PC-3 (cell line): ENCODE data around the gene RTP5. TPM values are rescaled to one million over a fixed set of nuclear protein-coding genes. Genes with fewer than 3 reads are reported as not detected.

ENCODE experiments used
- ATAC-seq: fragments of 200-7000 bp; cut with Tn5 transposase; 2 replicates; pipeline ENCODE4 v1.9.1; 2020; ENCODE audit warnings: mild to moderate bottlenecking, moderate library complexity
- BruUV-seq: library from RNA; stranded (reverse); fragments of 400-500 nt; replicated peaks from 2 replicates; lab custom pipeline; 2021; lab: Mats Ljungman, UMichigan
- CTCF ChIA-PET: fragments of 300-600 bp; sonication (Branson Sonifier 250); formaldehyde crosslinking; loops from one replicate; lab custom pipeline; 2022; ENCODE audit warnings: antibody characterized with exemption; lab: Charles Lee
- POLR2A ChIA-PET: fragments of 300-600 bp; sonication (Branson Sonifier 250); formaldehyde crosslinking; loops from one replicate; lab custom pipeline; 2022; ENCODE audit warnings: antibody characterized with exemption; ENCODE audit not compliant: unreplicated experiment; lab: Charles Lee
- DNase-seq: peaks from one replicate; pipeline ENCODE4 v3.0.0-alpha.2; 2015
- H2AFZ ChIP-seq: fragments of 300-600 bp; sonication (generic); 2 replicates; pipeline ENCODE4 v1.6.0; 2016; ENCODE audit warnings: antibody characterized with exemption, low read length
- H3F3A ChIP-seq: fragments of 300-600 bp; sonication (generic); one replicate; pipeline ENCODE4 v1.6.0; 2017; ENCODE audit warnings: antibody characterized with exemption, low read length, control low read depth, mild to moderate bottlenecking; ENCODE audit not compliant: unreplicated experiment
- H3K27ac ChIP-seq: fragments of 300-600 bp; sonication (generic); 2 replicates; pipeline ENCODE4 v1.5.1; 2016; ENCODE audit warnings: mild to moderate bottlenecking, low read length
- H3K27me3 ChIP-seq: fragments of 300-600 bp; sonication (generic); 2 replicates; pipeline ENCODE4 v1.6.1; 2016; ENCODE audit warnings: low read length, mixed read lengths
- H3K36me3 ChIP-seq: fragments of 300-600 bp; sonication (generic); 2 replicates; pipeline ENCODE4 v1.6.1; 2016; ENCODE audit warnings: low read depth, mixed run types, low read length, mixed read lengths
- H3K4me1 ChIP-seq: fragments of 300-600 bp; sonication (generic); 2 replicates; pipeline ENCODE4 v1.5.1; 2016; ENCODE audit warnings: low read length; ENCODE audit not compliant: insufficient read depth
- H3K4me2 ChIP-seq: fragments of 300-600 bp; sonication (generic); 2 replicates; pipeline ENCODE4 v1.6.0; 2016; ENCODE audit warnings: low read length
- H3K4me3 ChIP-seq: fragments of 300-600 bp; sonication (generic); 2 replicates; pipeline ENCODE4 v1.5.1; 2016; ENCODE audit warnings: mild to moderate bottlenecking, low read length, mixed read lengths
- H3K79me2 ChIP-seq: fragments of 300-600 bp; sonication (generic); 2 replicates; pipeline ENCODE4 v1.6.1; 2017; ENCODE audit warnings: low read length, mixed read lengths
- H3K9ac ChIP-seq: fragments of 300-600 bp; sonication (generic); 2 replicates; pipeline ENCODE4 v1.6.0; 2016; ENCODE audit warnings: mild to moderate bottlenecking, low read length
- H3K9me2 ChIP-seq: fragments of 300-600 bp; sonication (generic); replicated peaks from 2 replicates; pipeline ENCODE4 v1.6.1; 2016; ENCODE audit warnings: mixed run types, low read length, mixed read lengths
- H3K9me3 ChIP-seq: fragments of 300-600 bp; sonication (generic); 2 replicates; pipeline ENCODE4 v1.6.1; 2016; ENCODE audit warnings: low read length, mixed read lengths
- H4K20me1 ChIP-seq: fragments of 300-600 bp; sonication (generic); 2 replicates; pipeline ENCODE4 v1.6.1; 2016; ENCODE audit warnings: low read length, mixed read lengths
- EZH2 ChIP-seq: fragments of 300-600 bp; sonication (generic); IDR thresholded peaks from one replicate; pipeline ENCODE4 v1.6.1; 2017; ENCODE audit warnings: antibody characterized with exemption, mild to moderate bottlenecking, low read length; ENCODE audit not compliant: unreplicated experiment
- EZH2phosphoT487 ChIP-seq: fragments of 300-600 bp; sonication (generic); IDR thresholded peaks from 2 replicates; pipeline ENCODE4 v1.6.1; 2018; ENCODE audit warnings: mild to moderate bottlenecking, antibody characterized with exemption, low read length, borderline replicate concordance
- intact Hi-C: fragments of 100-400 bp; cut with micrococcal nuclease; formaldehyde crosslinking; loops from 2 replicates; pipeline ENCODE4 v1.9.0; 2023
- total RNA-seq: library from RNA; depleted of rRNA; stranded (reverse); fragments of >200 nt; gene quantifications from 2 replicates; pipeline ENCODE4 v1.2.3, GENCODE V29; 2014
- TF ChIP-seq, protein P1 (sequence below): fragments of 300-600 bp; sonication (generic); conservative IDR thresholded peaks from 2 replicates; pipeline ENCODE4 v1.5.1; 2017; ENCODE audit warnings: antibody characterized with exemption, low read depth, mild to moderate bottlenecking, low read length

The RTP5 gene
- total RNA-seq, 1 experiment from 2014 or later = not detected

DNA sequence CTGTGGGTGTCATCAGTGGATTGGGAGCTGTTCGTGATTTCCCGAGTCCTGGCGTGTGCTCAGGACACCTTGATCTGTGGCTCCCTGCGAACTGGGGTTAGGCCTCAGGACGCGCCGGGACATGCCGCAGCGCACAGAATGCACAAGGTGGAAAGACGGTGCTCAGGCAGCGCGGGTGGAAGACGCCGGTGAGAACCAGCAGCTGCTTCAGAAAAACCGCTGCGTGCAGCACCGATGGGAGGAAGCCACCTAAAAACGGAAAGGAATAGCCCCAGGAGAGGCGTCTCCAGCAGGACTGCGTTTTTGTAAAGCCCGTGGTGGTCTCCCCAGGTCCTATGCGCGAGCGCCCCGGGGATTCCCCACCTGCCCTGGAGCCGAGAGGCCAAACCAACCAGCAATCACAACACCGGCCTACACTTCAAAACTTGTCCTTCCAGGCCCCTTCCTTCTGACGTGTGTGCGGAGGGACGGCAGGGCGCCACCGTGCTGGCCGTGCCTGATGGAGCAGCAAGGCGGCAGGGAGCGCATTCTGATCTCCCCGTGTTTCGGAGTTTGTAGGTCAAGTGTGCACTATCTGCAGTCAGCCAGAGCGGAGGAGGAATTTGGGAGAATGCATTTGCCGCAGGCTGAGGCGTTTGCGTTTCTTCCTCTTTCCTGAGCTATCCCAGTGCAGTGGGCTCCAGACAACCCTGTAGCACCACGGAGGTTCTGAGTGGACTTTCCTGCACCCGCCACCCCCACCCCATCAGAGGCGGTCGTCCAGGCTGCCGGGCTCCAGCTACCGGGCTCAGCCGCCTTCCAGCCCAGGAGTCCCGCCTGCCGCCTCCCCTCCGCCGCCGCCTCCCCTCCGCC is 32.2 kb downstream of the RTP5 start:
- no peaks in the 10 kb centered on the region for H3K9me2 ChIP-seq
- H3K79me2 ChIP-seq = no peaks in the 10 kb centered on the region
- H3K4me3 ChIP-seq = no peak overlapping the region
- H3K27me3 ChIP-seq = no peaks in the 10 kb centered on the region
- no peaks in the 10 kb centered on the region for H4K20me1 ChIP-seq
- no peak overlapping the region for H3K27ac ChIP-seq
- no peaks in the 10 kb centered on the region for H3K4me1 ChIP-seq
- H3K9ac ChIP-seq = no peak overlapping the region
- H3K4me2 ChIP-seq = no peak overlapping the region
- H3K9me3 ChIP-seq = no peaks in the 10 kb centered on the region
- no peaks in the 10 kb centered on the region for H3F3A ChIP-seq
- ChIA-PET CTCF (no interaction called here), POLR2A (no interaction called here)
- H3K36me3 ChIP-seq = no peaks in the 10 kb centered on the region
- no TSS peak for BruUV-seq
- DNase-seq (no peak), ATAC-seq (no peak)
- intact Hi-C loops = no loop called here
- no peak overlapping the region for H2AFZ ChIP-seq
- TF ChIP-seq EZH2 = no peak
- no peak for TF ChIP-seq EZH2phosphoT487

DNA sequence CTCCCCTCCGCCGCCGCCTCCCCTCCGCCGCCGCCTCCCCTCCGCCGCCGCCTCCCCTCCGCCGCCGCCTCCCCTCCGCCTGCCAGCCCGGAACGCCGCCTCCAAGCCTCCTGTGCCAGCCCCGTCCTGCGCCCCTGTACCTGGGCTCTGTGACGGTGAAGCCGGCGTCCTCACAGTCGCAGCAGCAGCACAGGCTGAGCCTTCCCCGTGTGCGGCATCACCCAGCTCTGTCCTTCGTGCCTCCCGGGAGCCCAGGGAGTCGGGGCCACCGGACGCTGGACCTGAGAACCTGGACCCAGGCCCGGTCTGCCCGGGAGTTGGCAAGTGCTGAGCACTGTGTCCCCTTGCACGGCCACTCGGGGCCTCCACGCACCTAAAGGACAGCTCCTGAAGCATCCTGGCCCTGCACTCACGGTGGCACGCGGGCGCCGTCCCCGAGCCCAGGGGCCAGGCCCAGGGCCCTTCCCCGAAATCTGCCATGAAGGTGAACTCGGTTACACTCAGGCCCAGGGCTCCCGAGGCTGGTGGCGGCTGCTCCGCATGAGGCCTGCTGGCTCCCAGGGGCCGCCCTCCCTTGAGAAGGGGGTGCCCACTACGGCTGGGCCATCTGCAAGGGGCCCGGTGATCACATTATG is 32.9 kb downstream of the RTP5 start:
- no peaks in the 10 kb centered on the region for H3K36me3 ChIP-seq
- no peaks in the 10 kb centered on the region for H3K79me2 ChIP-seq
- H3K4me1 ChIP-seq = no peaks in the 10 kb centered on the region
- POLR2A ChIA-PET = no interaction called here
- no peaks in the 10 kb centered on the region for H4K20me1 ChIP-seq
- H3K4me2 ChIP-seq = no peak overlapping the region
- BruUV-seq = no TSS peak
- no peak for DNase-seq
- no peaks in the 10 kb centered on the region for H3F3A ChIP-seq
- CTCF ChIA-PET = no interaction called here
- intact Hi-C loops = no loop called here
- H3K27me3 ChIP-seq = no peaks in the 10 kb centered on the region
- no peaks in the 10 kb centered on the region for H3K9me3 ChIP-seq
- H3K9ac ChIP-seq = no peak overlapping the region
- no peak for ATAC-seq
- TF ChIP-seq, protein P1, sequence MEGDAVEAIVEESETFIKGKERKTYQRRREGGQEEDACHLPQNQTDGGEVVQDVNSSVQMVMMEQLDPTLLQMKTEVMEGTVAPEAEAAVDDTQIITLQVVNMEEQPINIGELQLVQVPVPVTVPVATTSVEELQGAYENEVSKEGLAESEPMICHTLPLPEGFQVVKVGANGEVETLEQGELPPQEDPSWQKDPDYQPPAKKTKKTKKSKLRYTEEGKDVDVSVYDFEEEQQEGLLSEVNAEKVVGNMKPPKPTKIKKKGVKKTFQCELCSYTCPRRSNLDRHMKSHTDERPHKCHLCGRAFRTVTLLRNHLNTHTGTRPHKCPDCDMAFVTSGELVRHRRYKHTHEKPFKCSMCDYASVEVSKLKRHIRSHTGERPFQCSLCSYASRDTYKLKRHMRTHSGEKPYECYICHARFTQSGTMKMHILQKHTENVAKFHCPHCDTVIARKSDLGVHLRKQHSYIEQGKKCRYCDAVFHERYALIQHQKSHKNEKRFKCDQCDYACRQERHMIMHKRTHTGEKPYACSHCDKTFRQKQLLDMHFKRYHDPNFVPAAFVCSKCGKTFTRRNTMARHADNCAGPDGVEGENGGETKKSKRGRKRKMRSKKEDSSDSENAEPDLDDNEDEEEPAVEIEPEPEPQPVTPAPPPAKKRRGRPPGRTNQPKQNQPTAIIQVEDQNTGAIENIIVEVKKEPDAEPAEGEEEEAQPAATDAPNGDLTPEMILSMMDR = no peak
- TF ChIP-seq EZH2phosphoT487 (no peak), EZH2 (no peak)
- no peak overlapping the region for H2AFZ ChIP-seq
- no peaks in the 10 kb centered on the region for H3K9me2 ChIP-seq
- no peak overlapping the region for H3K4me3 ChIP-seq
- H3K27ac ChIP-seq = no peak overlapping the region

DNA sequence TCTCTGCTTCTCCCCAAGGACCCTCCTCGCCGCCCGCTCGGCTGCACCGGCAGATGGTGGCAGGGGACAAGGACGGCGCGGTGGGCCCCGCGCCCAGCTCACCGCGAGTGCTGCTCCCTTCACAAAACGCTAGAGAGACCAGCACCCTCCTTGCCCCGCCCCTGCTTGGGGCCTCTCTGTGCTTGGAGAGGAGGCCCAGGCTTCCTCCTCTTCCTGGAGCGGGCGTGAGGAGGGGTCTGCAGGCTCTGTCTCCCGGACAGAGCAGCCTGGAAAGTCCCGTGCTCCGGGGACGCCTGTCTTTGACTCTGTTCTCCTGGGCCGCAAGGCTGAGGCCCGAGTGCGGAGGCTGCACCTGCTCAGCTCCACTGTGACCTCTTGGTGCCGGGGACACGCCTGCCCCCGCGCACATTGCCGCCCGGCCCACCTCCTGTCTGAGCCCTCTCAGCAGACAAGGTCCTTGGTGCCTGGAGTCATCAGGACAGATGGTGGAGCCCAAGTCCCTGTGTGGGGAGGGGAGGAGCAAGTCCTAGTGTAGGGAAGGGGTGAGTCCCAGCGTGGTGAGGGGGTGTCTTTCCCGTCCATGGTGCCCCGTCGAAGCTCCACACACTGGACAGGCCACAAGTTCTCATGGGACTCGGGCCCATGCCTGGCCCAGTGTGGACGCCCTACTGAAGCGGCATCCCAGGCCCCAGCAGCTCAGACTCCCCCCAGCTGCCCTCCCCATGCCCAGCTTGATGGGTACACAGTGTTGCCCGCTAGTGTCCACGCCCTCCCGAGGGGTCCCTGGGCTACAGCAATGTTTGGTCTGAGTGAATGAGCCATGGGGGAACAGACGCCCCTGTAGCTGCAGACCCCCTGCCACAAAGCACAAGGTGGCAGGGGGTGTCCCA is 33.8 kb downstream of the RTP5 start:
- Histone ChIP-seq H3K79me2 (no peaks in the 10 kb centered on the region), H2AFZ (no peak overlapping the region), H3K36me3 (no peaks in the 10 kb centered on the region), H3K9ac (no peak overlapping the region), H3K9me3 (no peaks in the 10 kb centered on the region), H3K4me2 (no peak overlapping the region), H3F3A (no peaks in the 10 kb centered on the region), H3K27ac (no peak overlapping the region), H3K4me3 (no peak overlapping the region), H3K4me1 (no peaks in the 10 kb centered on the region), H3K27me3 (no peaks in the 10 kb centered on the region), H4K20me1 (no peaks in the 10 kb centered on the region), H3K9me2 (no peaks in the 10 kb centered on the region)
- DNase-seq (no peak), ATAC-seq (no peak)
- CTCF ChIA-PET = no interaction called here
- POLR2A ChIA-PET = no interaction called here
- no TSS peak for BruUV-seq
- intact Hi-C loops = no loop called here
- no peak for TF ChIP-seq EZH2phosphoT487
- TF ChIP-seq, protein P1 = no peak
- TF ChIP-seq EZH2 = no peak
